K562 (cell line): ENCODE data around the gene F13A1. TPM values are rescaled to one million over a fixed set of nuclear protein-coding genes. Genes with fewer than 3 reads are reported as not detected.
A peak's percentile ranks its signal among the peaks of the same experiment; 100 is the strongest.

Source experiments
- ATAC-seq: fragments of 200-7000 bp; cut with Tn5 transposase; 3 replicates; pipeline ENCODE4 v1.9.1; 2020; ENCODE audit warnings: moderate library complexity
- BruUV-seq: library from RNA; stranded (reverse); fragments of 400-500 nt; replicated peaks from 2 replicates; lab custom pipeline; 2021; lab: Mats Ljungman, UMichigan
- CTCF ChIA-PET: fragments of 300-600 bp; formaldehyde crosslinking; extraction: SDS; loops from one replicate; lab custom pipeline; 2021; ENCODE audit warnings: low intra/inter-chr PET ratio; lab: Yijun Ruan, JAX
- POLR2A ChIA-PET: fragments of 300-600, 350-650 bp; sonication (Branson Sonifier 250); formaldehyde crosslinking; extraction: SDS; loops from one replicate; lab custom pipeline; 2021; ENCODE audit warnings: antibody characterized with exemption, inconsistent platforms; lab: Yijun Ruan, JAX
- DNase-seq, 4 experiments: peaks; one replicate each; pipeline versions ENCODE4 v3.0.0 to v3.0.0-alpha.2; 2011 to 2018; ENCODE audit warnings: low spot score in 3 of 4, mixed read lengths in 3 of 4; ENCODE audit errors: extremely low read depth in 1 of 4
- FAIRE-seq: peaks from 2 replicates; lab custom pipeline; 2011; peaks lifted over from hg19 to GRCh38; lab: Jason Lieb, UNC
- H2AFZ ChIP-seq: 2 replicates; pipeline ENCODE4 v1.6.0; 2011; ENCODE audit warnings: low read depth, low read length, control low read depth, inconsistent platforms
- H3K27ac ChIP-seq: fragments of 200-600 bp; 3 replicates; pipeline ENCODE4 v1.8.0; 2011; ENCODE audit warnings: low read depth, mild to moderate bottlenecking, control low read depth, inconsistent platforms, low read length, moderate library complexity, mixed read lengths; ENCODE audit errors: extremely low read depth
- H3K27me3 ChIP-seq, 2 experiments: fragments of 300-600 bp in 1 of 2; 2 replicates in 1 of 2; 3 replicates in 1 of 2; pipeline versions ENCODE4 v1.6.0 to v1.8.0; 2011; ENCODE audit warnings: inconsistent platforms in 2 of 2, low read length in 2 of 2, mild to moderate bottlenecking in 1 of 2, mixed read lengths in 1 of 2, moderate library complexity in 1 of 2; ENCODE audit not compliant: control insufficient read depth in 2 of 2, insufficient read depth in 2 of 2
- H3K36me3 ChIP-seq: fragments of 300-600 bp; 3 replicates; pipeline ENCODE4 v1.8.0; 2011; ENCODE audit warnings: mild to moderate bottlenecking, low read length, inconsistent platforms; ENCODE audit not compliant: control insufficient read depth, insufficient read depth
- H3K4me1 ChIP-seq, 2 experiments: fragments of 200-600 bp in 1 of 2; replicated peaks in 1 of 2; 2 replicates in 1 of 2; 3 replicates in 1 of 2; pipeline versions ENCODE4 v1.5.1 to v1.8.0; 2011; ENCODE audit warnings: inconsistent platforms in 2 of 2, low read length in 2 of 2, mild to moderate bottlenecking in 1 of 2, mixed read lengths in 1 of 2, moderate library complexity in 1 of 2; ENCODE audit not compliant: control insufficient read depth in 2 of 2, insufficient read depth in 2 of 2
- H3K4me2 ChIP-seq: 2 replicates; pipeline ENCODE4 v1.6.1; 2011; ENCODE audit warnings: low read length, control low read depth, inconsistent platforms, mixed read lengths; ENCODE audit not compliant: insufficient read depth
- H3K4me3 ChIP-seq: fragments of 200-600 bp; sonication (generic), shearing (Covaris generic); 2 replicates; pipeline ENCODE4 v1.5.1; 2016; ENCODE audit warnings: control low read depth, inconsistent platforms
- H3K79me2 ChIP-seq: fragments of 200-600 bp; 3 replicates; pipeline ENCODE4 v1.8.0; 2011; ENCODE audit warnings: low read length, inconsistent platforms; ENCODE audit not compliant: control insufficient read depth, insufficient read depth
- H3K9ac ChIP-seq, 2 experiments: 2 replicates each; pipeline versions ENCODE4 v1.6.0 to v1.6.1; 2011; ENCODE audit warnings: low read depth in 2 of 2, low read length in 2 of 2, control low read depth in 1 of 2, inconsistent platforms in 1 of 2, mild to moderate bottlenecking in 1 of 2, mixed read lengths in 1 of 2; ENCODE audit not compliant: insufficient read depth in 1 of 2
- H3K9me1 ChIP-seq: one replicate; pipeline ENCODE4 v1.6.0; 2011; ENCODE audit warnings: inconsistent platforms, mild to moderate bottlenecking, low read length, moderate library complexity; ENCODE audit not compliant: control insufficient read depth, insufficient read depth
- H3K9me3 ChIP-seq: replicated peaks from 2 replicates; pipeline ENCODE4 v1.5.1; 2011; ENCODE audit warnings: low read depth, low read length, inconsistent platforms; ENCODE audit not compliant: control insufficient read depth, insufficient read depth
- H4K20me1 ChIP-seq: replicated peaks from 2 replicates; pipeline ENCODE4 v1.6.1; 2011; ENCODE audit warnings: low read length, inconsistent platforms, mixed read lengths; ENCODE audit not compliant: control insufficient read depth, insufficient read depth
- ARID3B ChIP-seq: fragments of 250-450 bp; sonication (Bioruptor Pico); IDR thresholded peaks from 2 replicates; pipeline ENCODE4 v1.4.0; 2020; ENCODE audit warnings: borderline replicate concordance
- BRD9 ChIP-seq: fragments of 450-650 bp; IDR thresholded peaks from 2 replicates; pipeline ENCODE4 v1.6.1; 2018; ENCODE audit warnings: low read depth; ENCODE audit not compliant: partially characterized antibody
- CTBP1 ChIP-seq: fragments of 450-650 bp; IDR thresholded peaks from 2 replicates; pipeline ENCODE4 v1.6.1; 2016; ENCODE audit warnings: borderline replicate concordance
- CXXC5 ChIP-seq: fragments of 250-450 bp; sonication (Bioruptor Pico); IDR thresholded peaks from 2 replicates; pipeline ENCODE4 v1.8.0; 2022; ENCODE audit warnings: inconsistent platforms, mild to moderate bottlenecking, moderate library complexity
- E4F1 ChIP-seq: fragments of 250-450 bp; sonication (Bioruptor Pico); IDR thresholded peaks from 2 replicates; pipeline ENCODE4 v1.5.0; 2021; ENCODE audit warnings: mild to moderate bottlenecking, borderline replicate concordance
- KDM5B ChIP-seq: fragments of 200-600 bp; sonication (generic); IDR thresholded peaks from 2 replicates; pipeline ENCODE4 v1.6.1; 2012; ENCODE audit warnings: low read depth, mild to moderate bottlenecking, moderate library complexity, low read length, control low read depth, inconsistent platforms; ENCODE audit not compliant: insufficient replicate concordance
- NFIC ChIP-seq: fragments of 450-650 bp; IDR thresholded peaks from 2 replicates; pipeline ENCODE4 v1.6.1; 2017; ENCODE audit warnings: mild to moderate bottlenecking, inconsistent platforms
- NFIX ChIP-seq: fragments of 250-450 bp; sonication (Bioruptor Pico); IDR thresholded peaks from 2 replicates; pipeline ENCODE4 v1.4.0; 2020; ENCODE audit warnings: low read depth, mild to moderate bottlenecking, moderate library complexity
- RHOXF2B ChIP-seq: fragments of 250-450 bp; sonication (Bioruptor Pico); conservative IDR thresholded peaks from 2 replicates; pipeline ENCODE4 v1.5.1; 2021
- SRSF7 ChIP-seq: fragments of 200-400 bp; formaldehyde crosslinking; optimal IDR thresholded peaks from 2 replicates; pipeline ENCODE3; 2017; ENCODE audit warnings: mild to moderate bottlenecking, low read depth, low read length
- ZNF12 ChIP-seq: sonication (generic); formaldehyde crosslinking; IDR thresholded peaks from 2 replicates; pipeline ENCODE4 v1.4.0; 2020; ENCODE audit warnings: mild to moderate bottlenecking, missing genetic modification reagents
- WGBS: fragments of 100-300 bp; shearing (Covaris generic); methylation state at CpG from one replicate; pipeline ENCODE4 v1.1.6; 2016; ENCODE audit warnings: low coverage, mixed read lengths; ENCODE audit not compliant: insufficient coverage; ENCODE audit errors: missing lambda C conversion rate; 5-methylcytosine and 5-hydroxymethylcytosine counted together
- in situ Hi-C: fragments of 300-500 bp; cut with MboI; formaldehyde crosslinking; loops from 4 replicates; pipeline ENCODE4 v1.15.0; 2018; ENCODE audit warnings: inconsistent platforms, mixed read lengths
- intact Hi-C: fragments of 100-400 bp; cut with micrococcal nuclease; formaldehyde crosslinking; loops from 2 replicates; pipeline ENCODE4 v1.14.2; 2022
- polyA plus RNA-seq, 8 experiments: library from polyadenylated mRNA; depleted of rRNA in 4 of 8; stranded (reverse) in 5 of 8; unstranded in 3 of 8; fragments of >200 nt; fragmentation: Nextera tagmentation in 2 of 8; fragmentation: Illumina TruSeq in 1 of 8; extraction: Ambion mirVana in 2 of 8; extraction: Trizol in 1 of 8; gene quantifications; 2 replicates each; pipeline versions ENCODE4 v1.2.1 to v1.2.3, GENCODE V29; 2011 to 2014; ENCODE audit warnings: inconsistent platforms in 1 of 8, missing spikeins in 1 of 8
- total RNA-seq, 7 experiments: library from RNA; depleted of rRNA in 6 of 7; stranded (reverse); fragments of >200 nt in 6 of 7; fragmentation: Illumina TruSeq in 2 of 7; extraction: Trizol in 2 of 7; gene quantifications; 2 replicates each; pipeline versions ENCODE4 v1.2.1 to v1.2.3, GENCODE V29; 2011 to 2021; ENCODE audit warnings: low replicate concordance in 1 of 7

F13A1 gene
- total and polyA plus RNA-seq, 9 of the 15 experiments (the other 6 are each of a cell fraction or from before 2014, with no cell fraction given), result 0.33 TPM; not detected in 8

- TF ChIP-seq CXXC5 (CRISPR knock-in tag), result no peak
- TF ChIP-seq, all 486 proteins: peak for 5
Observed at GRCh38 chr6:6131492-6132109, 188.9 kb downstream of the F13A1 start (continued).

GRCh38 chr6:6125495-6125894 is 195.0 kb downstream of the F13A1 start:
- H3K9ac ChIP-seq, result no peak overlapping the region
- FAIRE-seq (no peak), DNase-seq (peak in 1 of 4 experiments; percentile 8), ATAC-seq (no peak)
- 2% methylated on average over 3 of the region's 3 CpGs for WGBS
- H3K27me3 ChIP-seq, result no peaks in the 10 kb centered on the region
- H3K27ac ChIP-seq, result no peak overlapping the region
- no peaks in the 10 kb centered on the region for H3K9me1 ChIP-seq
- H3K79me2 ChIP-seq, result no peaks in the 10 kb centered on the region
- no TSS peak for BruUV-seq
- no peaks in the 10 kb centered on the region for H3K9me3 ChIP-seq
- no peaks in the 10 kb centered on the region for H4K20me1 ChIP-seq
- no peaks in the 10 kb centered on the region for H3K36me3 ChIP-seq
- H3K4me2 ChIP-seq, result no peak overlapping the region
- ChIA-PET CTCF (no interaction called here), POLR2A (no interaction called here)
- H2AFZ ChIP-seq, result no peak overlapping the region
- intact Hi-C loops, result no loop called here
- no peak overlapping the region for H3K4me3 ChIP-seq
- H3K4me1 ChIP-seq, result no peaks in the 10 kb centered on the region
- peak; percentile 71 for TF ChIP-seq NFIX (CRISPR knock-in tag)
- no peak for TF ChIP-seq ZNF12
- no peak for TF ChIP-seq BRD9
- TF ChIP-seq RHOXF2B, result no peak
- no peak for TF ChIP-seq SRSF7
- TF ChIP-seq NFIC, result peak; percentile 93
- TF ChIP-seq KDM5B, result no peak
- TF ChIP-seq CTBP1, result no peak
- no peak for TF ChIP-seq E4F1 (CRISPR knock-in tag)
- TF ChIP-seq ARID3B (CRISPR knock-in tag), result no peak
- in situ Hi-C loops, result no loop called here
